UCSD-AML1 (cell line): ENCODE measurements around the gene HK1.

Experiments
- DNase-seq: peaks from one replicate; lab custom pipeline; 2025; ENCODE audit not compliant: unreplicated experiment; lab: John Stamatoyannopoulos, UW

The HK1 gene

DNA sequence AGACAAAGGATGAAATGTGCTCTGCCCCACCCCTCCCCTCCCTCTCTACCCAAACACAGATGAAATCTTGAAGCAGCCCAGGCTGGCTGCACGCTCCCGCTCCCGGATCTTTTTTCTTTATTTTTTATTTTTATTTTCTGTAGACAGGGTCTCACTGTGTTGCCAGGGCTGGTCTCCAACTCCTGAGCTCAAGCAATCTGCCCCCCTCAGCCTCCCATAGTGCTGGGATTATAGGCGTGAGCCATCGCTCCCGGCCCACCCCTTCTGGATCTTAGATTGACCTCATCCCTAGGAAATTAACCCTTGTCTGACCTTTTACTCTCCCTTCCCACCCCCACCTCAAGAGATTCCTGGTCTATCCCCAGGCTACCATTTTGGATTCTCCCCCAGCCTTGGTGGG is 124.1 kb downstream of the HK1 start:
- no peak for DNase-seq

- DNase-seq, result no peak
Measured at GRCh38 chr10:69403066-69403465, 124.8 kb downstream of the HK1 start.

- no peak for DNase-seq
Measured at GRCh38 chr10:69403519-69403918, 125.2 kb downstream of the HK1 start.

DNA sequence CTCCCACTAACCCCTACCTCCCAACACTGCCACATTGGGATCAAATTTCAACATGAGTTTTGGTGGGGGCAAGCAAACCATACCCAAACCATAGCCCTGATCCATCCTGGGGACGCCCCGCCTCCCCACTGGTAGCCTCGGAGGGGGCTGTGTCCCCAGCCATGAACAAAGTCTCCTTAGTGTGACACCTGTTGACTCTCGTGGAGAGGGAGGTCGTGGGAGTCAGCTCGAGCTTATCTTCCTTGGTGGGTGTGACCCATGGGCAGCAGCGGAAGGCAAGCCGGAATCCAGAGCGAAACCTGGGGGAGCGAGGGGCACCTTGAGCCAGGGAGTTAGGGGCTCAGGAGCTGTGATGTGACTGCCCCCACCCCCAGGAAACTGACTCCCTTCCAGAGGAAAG is 126.5 kb downstream of the HK1 start:
- no peak for DNase-seq

- no peak for DNase-seq
Measured at GRCh38 chr10:69405221-69405620, 126.9 kb downstream of the HK1 start.

- DNase-seq, result no peak
Measured at GRCh38 chr10:69406302-69406811, 128.1 kb downstream of the HK1 start.

GRCh38 chr10:69406816-69407580 is 128.7 kb downstream of the HK1 start:
- no peak for DNase-seq

- peak; percentile 49 for DNase-seq
Measured at GRCh38 chr10:69407621-69408301, 129.5 kb downstream of the HK1 start.

- peak; percentile 92 for DNase-seq
Measured at GRCh38 chr10:69408318-69409175, 130.3 kb downstream of the HK1 start.

- DNase-seq, result no peak
Measured at GRCh38 chr10:69409176-69409495, 130.8 kb downstream of the HK1 start.

DNA sequence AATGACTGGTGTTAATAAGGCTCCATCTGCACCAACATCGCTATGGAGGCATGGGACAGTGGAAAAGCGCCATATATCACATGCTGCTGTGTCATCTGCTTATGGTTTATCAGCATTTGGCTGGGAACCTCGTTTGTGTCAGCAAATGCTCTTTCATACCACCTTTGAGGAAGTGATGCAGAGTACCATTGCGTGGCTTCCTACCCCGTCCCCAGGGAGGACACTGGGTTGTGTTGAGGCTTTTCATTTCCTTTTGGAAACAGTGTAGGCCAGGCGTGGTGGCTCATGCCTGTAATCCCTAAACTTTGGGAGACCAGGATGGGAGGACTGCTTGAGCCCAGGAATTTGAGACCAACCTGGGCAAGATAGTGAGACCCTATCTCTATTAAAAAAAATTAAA is 131.7 kb downstream of the HK1 start:
- peak; percentile 51 for DNase-seq

GRCh38 chr10:69410487-69410886 is 132.2 kb downstream of the HK1 start:
- no peak for DNase-seq

GRCh38 chr10:69411476-69411875 is 133.2 kb downstream of the HK1 start:
- DNase-seq, result no peak

DNA sequence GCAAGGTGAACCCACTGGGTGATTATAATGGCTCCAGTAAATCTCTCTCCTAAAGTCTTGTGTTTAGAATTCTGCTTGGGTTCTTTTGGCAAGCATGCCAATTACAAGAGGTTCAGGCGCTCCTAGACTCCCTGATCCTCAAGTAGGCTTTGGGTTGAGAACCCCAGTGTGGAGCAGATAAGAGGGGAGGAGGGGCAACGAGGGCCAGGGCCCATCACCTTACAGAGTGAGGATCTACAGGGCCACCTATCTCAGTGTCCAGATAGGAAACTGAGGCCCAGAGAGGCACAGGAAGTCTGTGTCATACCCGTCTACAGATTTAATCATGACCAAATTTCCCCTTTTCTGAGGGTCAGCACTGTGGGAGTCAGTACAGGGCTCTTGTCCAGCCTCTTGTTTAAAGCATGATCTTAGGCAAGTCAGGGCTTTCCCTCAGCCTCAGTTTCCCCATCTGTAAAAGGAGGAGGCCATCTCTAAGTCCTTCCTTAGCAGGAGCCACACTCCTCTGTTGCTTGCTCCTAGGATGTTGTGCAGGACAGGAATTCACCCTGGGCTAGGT is 134.0 kb downstream of the HK1 start:
- DNase-seq, result no peak

GRCh38 chr10:69413221-69413865 is 135.0 kb downstream of the HK1 start:
- peak; percentile 45 for DNase-seq

DNA sequence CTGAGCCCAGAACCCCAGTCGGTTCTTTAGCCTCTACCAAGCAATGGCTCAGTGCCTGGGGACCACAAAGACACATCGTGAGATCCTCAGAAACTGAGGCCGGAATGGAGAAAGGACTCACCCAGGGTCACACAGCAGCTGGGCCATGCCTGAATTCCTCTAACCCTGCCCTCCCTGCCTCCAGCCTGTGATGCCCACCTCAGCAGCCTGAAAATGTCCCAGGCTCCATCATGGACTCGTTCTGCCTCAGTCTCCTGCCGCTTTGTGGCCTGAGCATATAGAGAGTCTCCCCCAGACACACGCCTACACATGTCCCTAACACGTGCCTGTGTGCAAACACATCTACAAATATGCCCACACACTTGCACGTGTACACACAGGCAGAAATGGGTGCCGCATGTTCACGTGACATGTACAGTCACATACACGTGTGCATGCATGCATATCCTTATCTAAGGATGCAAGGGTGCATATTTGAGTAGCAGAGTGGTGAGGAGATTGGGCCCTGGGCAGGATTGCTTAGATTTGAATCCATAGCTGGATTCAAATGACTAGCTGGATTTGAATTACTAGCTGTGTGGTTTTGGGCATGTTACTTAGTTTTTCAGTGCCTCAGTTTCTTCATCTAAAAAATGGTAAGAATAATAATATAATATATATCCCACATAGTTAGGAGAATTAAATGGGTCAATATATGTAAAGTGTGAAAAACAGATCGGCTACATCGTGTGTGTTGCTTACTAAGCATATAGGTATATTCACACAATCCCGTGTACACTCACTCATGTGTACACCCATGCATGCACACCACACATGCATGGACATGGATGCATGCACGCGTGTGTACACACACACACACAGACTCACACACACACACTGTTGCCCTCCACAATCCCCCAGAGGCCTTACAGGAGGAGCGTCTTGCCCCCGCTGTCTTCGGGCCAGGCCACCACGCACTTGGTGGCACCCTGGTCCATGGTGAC is 136.0 kb downstream of the HK1 start:
- no peak for DNase-seq

- no peak for DNase-seq
Measured at GRCh38 chr10:69415049-69415448, 136.8 kb downstream of the HK1 start.

DNA sequence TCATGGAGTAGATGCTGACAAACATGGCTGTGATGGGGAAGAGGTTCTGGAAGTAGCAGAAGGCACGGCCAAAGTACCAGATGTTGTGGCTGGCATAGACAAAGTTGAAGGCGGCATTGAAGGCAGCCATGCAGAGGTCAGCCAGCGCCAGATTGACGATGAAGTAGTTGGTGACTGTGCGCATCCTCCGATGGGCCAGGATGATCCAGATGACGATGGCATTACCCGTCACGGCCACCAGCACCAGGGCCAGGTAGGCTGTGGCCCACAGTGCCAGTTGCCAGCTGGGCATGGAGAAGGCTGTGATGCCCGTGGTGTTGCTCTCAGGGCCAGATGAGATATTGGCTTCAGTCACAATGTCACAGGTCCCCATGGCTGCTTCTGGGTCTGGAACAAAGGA is 137.7 kb downstream of the HK1 start:
- DNase-seq, result no peak

GRCh38 chr10:69416695-69417094 is 138.4 kb downstream of the HK1 start, which contains the start of gene TACR2:
TACR2 (minus strand) TSS chr10:69416918; CDS start chr10:69416323, 595 bp downstream.
- DNase-seq, result no peak

GRCh38 chr10:69417542-69417941 is 139.2 kb downstream of the HK1 start:
- DNase-seq, result no peak
